Astrocyte of the cerebellum (primary cell): ENCODE data around the gene MS4A15.

ENCODE experiments used
- DNase-seq: peaks from one replicate; pipeline ENCODE4 v3.0.0-alpha.2; 2011; ENCODE audit warnings: low read depth
- H3K4me3 ChIP-seq: 2 replicates; pipeline ENCODE4 v1.5.1; 2011; ENCODE audit warnings: mild to moderate bottlenecking, low read depth, low read length, moderate library complexity
- in situ Hi-C: cut with HindIII; loops from 2 replicates; pipeline ENCODE4 v1.10.0; 2017; ENCODE audit warnings: low sequenced_read_pairs
- TF ChIP-seq, protein P1 (sequence below): IDR thresholded peaks from 2 replicates; pipeline ENCODE4 v1.5.1; 2012; ENCODE audit warnings: low read length, low read depth, moderate library complexity, mild to moderate bottlenecking; ENCODE audit errors: missing control alignments

Gene MS4A15

DNA sequence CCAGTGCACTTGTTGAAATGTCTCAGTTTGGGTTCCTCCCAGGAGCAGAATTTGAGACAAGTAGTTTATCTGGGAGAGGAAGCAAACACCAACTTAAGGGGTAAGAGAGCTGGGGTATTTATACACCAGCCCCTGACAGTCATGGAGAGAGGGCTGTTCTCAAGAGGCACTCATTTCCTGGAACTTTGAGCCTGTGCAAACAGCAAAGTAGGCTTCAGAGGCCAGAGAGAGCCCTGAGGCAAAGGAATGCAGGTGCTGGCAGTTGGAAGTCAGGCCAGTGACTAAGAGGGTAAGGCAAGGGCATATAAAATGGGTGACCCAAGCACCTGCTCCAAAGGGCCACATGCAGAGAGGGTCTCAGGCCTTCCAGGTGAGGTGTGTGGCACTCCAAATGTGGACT, 16.1 kb upstream of the MS4A15 start:
- TF ChIP-seq, protein P1, sequence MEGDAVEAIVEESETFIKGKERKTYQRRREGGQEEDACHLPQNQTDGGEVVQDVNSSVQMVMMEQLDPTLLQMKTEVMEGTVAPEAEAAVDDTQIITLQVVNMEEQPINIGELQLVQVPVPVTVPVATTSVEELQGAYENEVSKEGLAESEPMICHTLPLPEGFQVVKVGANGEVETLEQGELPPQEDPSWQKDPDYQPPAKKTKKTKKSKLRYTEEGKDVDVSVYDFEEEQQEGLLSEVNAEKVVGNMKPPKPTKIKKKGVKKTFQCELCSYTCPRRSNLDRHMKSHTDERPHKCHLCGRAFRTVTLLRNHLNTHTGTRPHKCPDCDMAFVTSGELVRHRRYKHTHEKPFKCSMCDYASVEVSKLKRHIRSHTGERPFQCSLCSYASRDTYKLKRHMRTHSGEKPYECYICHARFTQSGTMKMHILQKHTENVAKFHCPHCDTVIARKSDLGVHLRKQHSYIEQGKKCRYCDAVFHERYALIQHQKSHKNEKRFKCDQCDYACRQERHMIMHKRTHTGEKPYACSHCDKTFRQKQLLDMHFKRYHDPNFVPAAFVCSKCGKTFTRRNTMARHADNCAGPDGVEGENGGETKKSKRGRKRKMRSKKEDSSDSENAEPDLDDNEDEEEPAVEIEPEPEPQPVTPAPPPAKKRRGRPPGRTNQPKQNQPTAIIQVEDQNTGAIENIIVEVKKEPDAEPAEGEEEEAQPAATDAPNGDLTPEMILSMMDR = no peak
- DNase-seq = no peak
- in situ Hi-C loops = no loop called here
- no peak overlapping the region for H3K4me3 ChIP-seq

DNA sequence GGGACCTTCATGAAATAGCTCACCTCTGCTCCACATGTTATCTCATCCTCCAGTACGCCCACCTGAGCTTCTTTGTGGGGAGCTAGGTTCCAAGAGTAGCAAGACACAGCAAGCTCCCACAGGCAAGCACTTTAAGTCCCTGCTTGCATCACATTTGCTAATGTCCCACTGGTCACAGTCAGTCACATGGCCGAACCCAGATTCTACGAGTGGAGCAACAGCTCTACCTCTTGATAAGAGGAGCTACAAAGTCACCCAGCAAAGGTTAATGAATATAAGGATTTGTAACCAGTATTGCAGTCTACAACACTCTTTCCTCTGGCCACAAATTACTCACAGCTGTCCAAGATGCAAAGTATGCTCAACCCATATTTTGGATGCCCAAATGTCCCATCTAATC, 15.2 kb upstream of the MS4A15 start:
- TF ChIP-seq, protein P1 = no peak
- no peak for DNase-seq
- no peak overlapping the region for H3K4me3 ChIP-seq
- in situ Hi-C loops = no loop called here

DNA sequence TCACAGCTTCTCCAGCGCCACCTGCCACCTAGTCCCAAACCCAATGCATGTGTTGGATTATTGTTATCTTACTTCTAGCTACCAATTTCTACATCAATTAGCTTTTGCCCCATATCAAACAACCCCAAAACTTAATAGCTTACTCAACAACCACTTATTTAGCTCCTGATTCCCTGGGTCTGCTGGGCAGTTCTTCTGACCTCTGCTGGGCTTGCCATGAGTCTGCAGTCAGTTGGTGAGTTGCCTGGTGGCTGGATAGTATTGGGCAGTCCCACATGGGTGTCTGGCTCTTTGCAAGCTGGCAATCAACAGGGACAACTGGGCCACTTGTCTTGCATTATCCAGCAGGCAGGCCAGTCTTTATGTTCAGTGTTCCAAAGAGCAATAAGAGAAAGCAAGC, 13.6 kb upstream of the MS4A15 start:
- no peak for DNase-seq
- in situ Hi-C loops = no loop called here
- no peak overlapping the region for H3K4me3 ChIP-seq
- TF ChIP-seq, protein P1 = no peak

DNA sequence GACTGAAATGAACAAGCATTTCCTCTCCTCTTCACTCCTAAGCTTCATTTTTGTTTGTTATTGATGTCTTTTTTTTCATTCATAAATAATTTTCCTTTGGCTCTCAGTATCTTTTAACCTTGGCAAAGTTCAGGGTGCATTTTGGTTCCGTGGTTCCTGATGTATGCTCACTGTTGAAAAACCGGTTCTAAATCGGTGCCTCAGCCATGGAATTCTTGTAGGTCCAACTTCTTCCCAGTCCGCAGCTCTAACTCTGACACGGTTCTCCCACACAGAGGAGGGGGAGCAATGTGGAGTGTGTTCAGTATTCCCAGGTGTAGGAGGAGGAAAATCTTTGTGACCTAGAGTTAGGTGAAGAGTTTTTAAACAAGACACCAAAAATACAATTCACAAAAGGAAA, 12.6 kb upstream of the MS4A15 start:
- TF ChIP-seq, protein P1 = no peak
- DNase-seq = no peak
- no peak overlapping the region for H3K4me3 ChIP-seq
- in situ Hi-C loops = no loop called here

DNA sequence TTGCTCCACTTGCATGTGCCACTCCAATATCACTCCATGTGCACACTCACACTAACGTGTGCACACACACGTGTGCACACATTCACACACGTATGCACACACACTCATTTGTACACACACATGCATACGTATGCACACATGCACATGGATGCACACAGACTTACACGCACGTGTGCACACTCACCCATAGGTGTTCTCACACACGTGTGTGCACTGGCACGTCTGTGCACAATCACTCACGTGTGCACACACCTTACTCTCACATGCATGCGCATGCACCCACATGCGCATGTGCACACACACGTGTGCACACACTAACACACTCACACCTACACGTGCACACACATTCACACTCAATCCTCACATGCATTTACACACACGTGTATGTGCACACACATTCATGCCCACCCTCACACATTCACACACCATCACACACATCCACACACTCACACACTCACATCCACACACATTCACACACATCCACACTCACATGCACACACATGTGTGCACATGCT, 9.3 kb upstream of the MS4A15 start:
- DNase-seq = no peak
- in situ Hi-C loops = no loop called here
- H3K4me3 ChIP-seq = no peak overlapping the region
- TF ChIP-seq, protein P1 = no peak

DNA sequence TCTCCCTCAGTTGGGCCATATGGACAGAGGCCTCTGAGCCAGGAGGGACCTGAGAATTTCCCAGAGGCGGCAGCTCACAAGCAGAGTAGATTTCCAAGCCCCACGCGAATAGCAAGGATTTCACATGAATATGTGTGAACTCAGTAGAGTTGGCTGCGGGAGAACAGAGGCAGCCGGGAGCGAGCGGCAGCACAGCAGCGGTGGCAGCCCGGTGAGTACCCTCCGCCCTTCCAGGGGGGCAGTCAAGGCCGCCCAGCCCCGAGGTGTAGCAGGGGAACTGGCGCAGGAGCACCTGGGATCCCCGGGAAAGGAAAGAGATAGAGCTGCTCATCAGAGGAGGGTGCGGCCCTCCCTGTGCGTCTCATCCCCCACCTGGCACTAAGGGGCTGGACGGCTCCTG, 8.4 kb upstream of the MS4A15 start:
- DNase-seq = no peak
- in situ Hi-C loops = no loop called here
- TF ChIP-seq, protein P1 = no peak
- H3K4me3 ChIP-seq = no peak overlapping the region

DNA sequence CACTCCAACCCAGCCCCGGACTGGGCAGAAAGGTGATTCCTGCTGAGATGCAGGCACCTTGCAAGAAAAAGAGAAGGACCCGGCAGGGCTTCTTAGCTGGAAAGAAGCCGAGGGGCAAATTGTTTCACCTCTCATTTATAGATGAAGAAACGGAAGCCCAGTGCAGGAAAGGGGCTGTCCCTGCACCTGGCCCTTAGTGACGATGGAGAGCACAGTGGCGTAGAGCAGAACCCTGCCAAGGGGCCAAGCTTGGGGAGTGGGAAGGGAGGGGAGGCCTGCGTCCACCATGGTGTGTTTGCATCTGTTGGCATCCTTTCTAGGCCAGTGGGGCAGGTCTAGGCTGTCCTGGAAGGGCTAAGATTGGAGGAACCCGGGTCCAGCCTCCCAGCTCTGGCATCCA, 7.8 kb upstream of the MS4A15 start:
- H3K4me3 ChIP-seq = no peak overlapping the region
- in situ Hi-C loops = no loop called here
- no peak for DNase-seq
- TF ChIP-seq, protein P1 = no peak
